ENCODE data around the gene GPR87. TPM values are rescaled to one million over a fixed set of nuclear protein-coding genes. Genes with fewer than 3 reads are reported as not detected.

GPR87 gene
- not detected for total RNA-seq
- long read RNA-seq: 0 reads

- intact Hi-C loops (cut with DNase I): no loop called here
- ATAC-seq: no peak
- DNase-seq: no peak
These were observed at the start of gene GPR87 for GRCh38 chr3:151316267-151316991. TSS of gene GPR87 (minus strand) at chr3:151316820. CDS start at chr3:151300100, 16,720 bp downstream.

GRCh38 chr3:151362751-151363174, 46.1 kb upstream of the GPR87 start:
- intact Hi-C loops (cut with DNase I): no loop called here
- DNase-seq (no peak), ATAC-seq (peak; percentile 55 to 63)

DNA sequence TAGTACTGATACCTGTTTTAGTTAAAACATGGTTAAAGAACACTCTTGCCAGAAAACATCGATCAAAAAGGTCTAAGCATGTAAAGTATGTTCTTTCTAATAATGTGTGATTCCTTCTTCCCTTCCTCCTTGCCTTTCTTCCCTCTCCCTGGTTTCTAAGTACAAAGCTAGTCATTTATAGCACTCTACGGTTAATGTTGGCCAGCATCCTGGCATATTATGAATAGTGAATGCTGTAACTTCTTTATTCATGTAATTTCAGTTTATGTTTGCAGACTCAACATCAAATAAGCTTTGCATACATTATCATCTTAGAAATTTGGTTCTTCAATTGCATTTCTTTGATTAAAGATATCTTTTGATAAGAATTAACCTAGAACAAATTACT, 40.8 kb upstream of the GPR87 start:
- intact Hi-C loops (cut with DNase I): no loop called here
- DNase-seq: no peak
- ATAC-seq: no peak

DNA sequence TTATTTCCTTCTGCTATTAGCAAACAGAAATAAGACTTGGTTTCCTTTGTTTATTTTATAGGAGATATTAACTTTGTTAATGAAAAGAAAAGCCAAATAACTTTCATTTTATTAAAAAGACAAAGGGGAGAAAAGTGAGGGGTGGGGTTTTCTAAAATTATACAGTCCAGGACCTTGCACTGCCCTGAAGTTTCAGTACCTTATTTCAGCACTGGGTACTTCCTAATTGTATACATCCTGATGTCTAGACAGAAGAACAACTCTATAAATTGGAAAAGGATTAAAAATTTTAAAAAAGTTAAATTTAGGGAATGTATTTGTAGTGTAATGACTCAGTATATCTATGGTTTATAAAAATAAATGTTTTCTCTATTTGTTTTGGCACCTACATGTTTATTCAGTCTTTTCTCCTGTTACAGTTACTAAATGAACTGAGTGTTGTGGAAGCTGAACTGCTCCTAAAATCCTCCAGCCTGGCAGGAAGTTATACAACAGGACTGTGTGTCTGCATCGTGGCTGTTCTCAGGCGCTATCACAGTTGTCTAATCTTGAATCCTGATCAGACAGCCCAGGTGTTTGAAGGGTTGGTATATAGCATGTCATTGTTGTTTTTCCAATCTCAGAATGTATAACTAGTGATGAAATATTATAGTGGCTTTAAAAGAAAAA, 40.3 kb upstream of the GPR87 start:
- intact Hi-C loops (cut with DNase I): no loop called here
- DNase-seq: no peak
- ATAC-seq: peak in 1 of 2 donors; percentile 80

DNA sequence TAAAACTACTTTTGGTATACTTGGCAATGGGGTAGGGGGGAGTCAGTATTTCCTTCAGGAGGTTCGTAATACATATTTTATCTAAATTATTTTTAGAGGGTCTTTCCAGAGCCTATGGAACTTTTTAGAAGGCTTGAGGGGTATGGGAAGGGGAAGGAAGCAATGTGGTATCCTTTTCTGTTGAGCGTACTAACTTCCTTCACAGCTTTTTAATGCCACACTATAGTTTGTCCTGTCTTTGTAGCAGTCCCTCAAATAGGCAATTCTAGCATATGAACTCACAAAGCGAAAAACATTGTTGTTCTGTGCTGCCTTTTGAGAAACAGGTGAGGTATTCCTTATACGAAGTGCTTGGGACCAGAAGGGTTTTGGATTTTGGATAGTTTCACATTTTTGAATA, 35.0 kb upstream of the GPR87 start:
- no peak for DNase-seq
- no peak for ATAC-seq
- intact Hi-C loops (cut with DNase I): no loop called here

DNA sequence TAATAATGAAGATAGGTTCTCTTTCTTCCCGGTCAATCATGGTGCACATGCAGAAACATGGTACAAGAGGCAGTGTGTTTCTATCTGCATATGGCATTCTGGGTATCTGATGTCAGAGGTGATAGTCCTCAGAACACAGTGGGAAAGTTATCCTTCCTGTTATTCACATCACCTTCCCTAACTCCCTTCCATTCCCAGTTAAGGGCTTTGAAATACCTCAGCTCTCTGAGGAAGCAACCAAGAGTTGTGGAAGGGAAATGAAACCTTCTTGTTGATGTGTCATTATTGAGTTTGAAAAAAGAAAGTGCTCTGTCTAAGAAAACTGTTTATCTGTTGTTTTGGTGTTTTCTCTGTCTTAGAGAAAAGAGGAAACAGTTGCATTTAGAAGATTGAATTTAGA, 34.6 kb upstream of the GPR87 start:
- DNase-seq: no peak
- intact Hi-C loops (cut with DNase I): no loop called here
- ATAC-seq: no peak

GRCh38 chr3:151350656-151351055, 34.0 kb upstream of the GPR87 start:
- DNase-seq (no peak), ATAC-seq (no peak)
- intact Hi-C loops (cut with DNase I): no loop called here

DNA sequence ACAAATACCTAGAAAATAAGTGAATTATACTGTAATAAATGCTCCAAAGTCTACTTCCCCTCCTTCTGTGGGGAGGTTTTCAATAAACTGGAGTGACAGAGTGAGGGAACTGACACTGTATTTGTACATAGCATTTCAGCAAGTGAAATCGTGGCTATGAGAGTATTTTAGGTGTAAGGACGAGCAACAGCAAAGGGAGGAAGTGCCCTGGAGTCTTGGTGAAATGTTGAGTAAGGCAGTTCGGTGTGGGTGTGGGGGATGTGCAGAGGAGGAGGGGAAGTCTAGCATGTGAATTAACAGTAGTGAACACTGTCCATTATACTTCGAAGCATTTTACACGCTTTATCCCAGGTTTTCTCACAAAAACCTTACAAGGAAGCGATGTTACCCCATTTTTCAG, 30.8 kb upstream of the GPR87 start:
- intact Hi-C loops (cut with DNase I): no loop called here
- ATAC-seq: peak; percentile 27 to 73

DNA sequence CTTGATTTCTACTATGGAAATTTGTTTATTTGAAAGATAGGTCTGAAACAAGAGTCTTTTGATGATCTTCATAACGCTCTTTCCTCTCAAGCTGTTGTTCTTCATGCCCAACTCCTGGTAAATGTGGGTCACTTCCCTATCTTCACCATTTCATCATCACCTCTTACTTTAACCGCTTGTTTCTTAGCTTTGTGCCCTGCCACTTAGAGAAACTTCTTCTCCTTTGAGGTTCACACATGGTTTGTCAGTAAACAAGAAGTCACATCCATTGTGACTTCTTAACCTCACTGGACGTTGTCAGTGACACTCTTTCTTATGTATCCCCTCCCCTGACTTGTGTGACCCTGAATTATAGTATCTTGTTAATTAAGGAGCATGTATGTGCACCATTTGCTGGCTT, 29.7 kb upstream of the GPR87 start:
- intact Hi-C loops (cut with DNase I): no loop called here
- DNase-seq (no peak), ATAC-seq (peak; percentile 23 to 56)

More for the DNA sequence above, 30.8 kb upstream of the GPR87 start:
- DNase-seq: no peak

DNA sequence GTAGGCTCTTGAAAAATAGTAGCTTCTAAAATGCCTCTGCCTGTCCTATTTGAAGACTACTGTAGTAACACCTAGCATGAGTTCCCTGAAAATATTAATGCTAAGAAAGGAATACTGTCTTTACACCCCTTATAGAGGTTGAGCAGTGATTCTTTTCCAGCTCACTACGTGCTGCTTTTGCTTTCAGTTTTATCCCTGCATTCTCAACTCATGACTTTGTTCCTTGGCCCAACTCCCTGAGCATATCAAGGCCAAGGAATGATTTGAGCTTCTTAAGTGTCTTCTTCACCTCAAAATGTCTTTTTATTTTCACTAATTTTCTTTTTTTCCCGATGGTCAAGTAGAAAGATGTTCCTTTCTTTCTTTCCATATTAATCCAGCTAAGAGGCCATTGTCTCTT, 29.2 kb upstream of the GPR87 start:
- intact Hi-C loops (cut with DNase I): no loop called here
- peak; percentile 76 to 87 for ATAC-seq
- DNase-seq: no peak

GRCh38 chr3:151331696-151332095, 15.1 kb upstream of the GPR87 start:
- DNase-seq (no peak), ATAC-seq (no peak)
- intact Hi-C loops (cut with DNase I): no loop called here

GRCh38 chr3:151330899-151331298, 14.3 kb upstream of the GPR87 start:
- intact Hi-C loops (cut with DNase I): no loop called here
- peak in 1 of 2 donors; percentile 27 for ATAC-seq
- DNase-seq: no peak

DNA sequence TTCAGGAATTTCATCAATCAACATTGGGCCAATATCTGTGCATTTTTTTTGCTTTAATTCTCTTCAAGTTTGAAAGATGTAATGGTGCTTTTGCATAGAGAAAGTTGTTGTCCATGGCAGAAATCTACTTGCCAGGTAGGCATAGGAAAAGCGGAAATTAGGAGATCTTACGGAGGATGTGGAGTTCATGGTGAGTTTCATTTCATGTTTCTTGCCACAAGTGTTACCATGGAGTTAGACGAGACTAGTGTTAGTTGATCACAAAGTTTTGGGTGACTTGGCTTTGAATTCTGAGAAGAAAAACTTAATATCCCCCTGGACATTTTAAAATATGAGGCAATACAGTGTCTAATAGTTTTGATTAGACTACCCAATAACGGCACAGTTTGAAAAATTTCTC, 13.8 kb upstream of the GPR87 start:
- intact Hi-C loops (cut with DNase I): no loop called here
- DNase-seq: no peak
- ATAC-seq: no peak

- intact Hi-C loops (cut with DNase I): no loop called here
- peak in 1 of 2 donors; percentile 19 for ATAC-seq
- no peak for DNase-seq
These were observed 12.7 kb upstream of the GPR87 start, which contains the start of gene P2RY13 for GRCh38 chr3:151329363-151329762. TSS of gene P2RY13 (minus strand) at chr3:151329549. CDS start at chr3:151329528, 21 bp downstream.

DNA sequence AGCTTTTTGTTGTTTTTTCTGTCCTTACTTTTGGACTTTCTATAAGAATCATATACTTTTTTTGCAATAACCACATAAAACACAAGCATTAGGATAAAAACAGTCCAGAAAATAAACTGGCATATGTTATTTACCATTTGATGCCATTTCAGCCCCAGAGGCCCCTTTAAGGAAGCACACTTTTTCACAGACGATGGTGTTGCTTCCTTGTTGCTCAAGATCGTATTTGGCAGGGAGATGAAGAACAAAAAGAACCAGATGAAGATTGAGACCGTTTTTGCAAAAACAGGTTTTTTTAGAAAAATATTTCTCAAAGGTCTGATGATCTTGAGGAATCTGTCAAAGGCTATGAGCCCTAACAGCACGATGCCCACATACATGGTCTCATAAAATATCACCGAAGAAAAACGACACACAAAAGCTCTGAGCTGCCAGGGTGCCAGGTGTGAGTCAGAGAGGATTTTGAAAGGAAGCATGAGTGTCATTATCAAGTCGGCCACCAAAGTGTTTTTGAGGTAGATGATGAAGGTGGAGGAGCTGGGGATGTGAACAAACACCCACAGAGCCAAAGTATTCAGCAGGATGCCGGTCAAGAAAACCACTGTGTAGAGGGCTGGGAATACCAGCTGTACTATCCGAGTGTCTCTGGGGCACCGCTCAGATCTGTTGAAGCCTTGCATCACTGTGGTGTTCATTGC, 11.8 kb upstream of the GPR87 start:
- intact Hi-C loops (cut with DNase I): no loop called here
- peak; percentile 20 for DNase-seq
- peak in 1 of 2 donors; percentile 53 for ATAC-seq

GRCh38 chr3:151327571-151328198, 11.1 kb upstream of the GPR87 start:
- ATAC-seq (peak in 1 of 2 donors; percentile 44), DNase-seq (no peak)
- intact Hi-C loops (cut with DNase I): no loop called here

GRCh38 chr3:151322511-151322910, 5.9 kb upstream of the GPR87 start:
- intact Hi-C loops (cut with DNase I): no loop called here
- DNase-seq (no peak), ATAC-seq (peak in 1 of 2 donors; percentile 25)

DNA sequence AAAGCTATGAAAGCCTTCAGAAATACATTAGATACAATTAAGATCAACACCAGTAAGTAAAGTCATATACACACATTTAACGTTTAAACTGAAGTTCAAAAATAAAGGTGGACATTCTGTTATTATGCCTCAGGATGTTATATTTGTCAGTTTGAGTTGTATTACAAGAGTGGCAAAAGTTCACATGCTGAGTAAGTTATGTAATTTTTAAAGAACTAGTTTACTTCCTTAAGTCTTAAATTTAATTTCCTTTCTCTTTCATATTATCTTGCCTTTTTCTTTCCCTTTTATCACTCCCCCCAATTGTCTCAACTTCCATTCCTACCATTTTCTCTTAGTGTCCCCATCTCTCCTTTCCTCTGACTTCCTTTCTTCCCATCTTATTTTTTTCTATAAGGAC, 4.9 kb upstream of the GPR87 start:
- intact Hi-C loops (cut with DNase I): no loop called here
- DNase-seq: no peak
- ATAC-seq: no peak

- DNase-seq (no peak), ATAC-seq (peak in 1 of 2 donors; percentile 44)
- intact Hi-C loops (cut with DNase I): no loop called here
These were observed 3.5 kb upstream of the GPR87 start for GRCh38 chr3:151320131-151320530.

GRCh38 chr3:151319628-151320027, 3.0 kb upstream of the GPR87 start:
- intact Hi-C loops (cut with DNase I): no loop called here
- ATAC-seq: peak in 1 of 2 donors; percentile 46
- no peak for DNase-seq

All from left cardiac atrium (tissue), 4 donors.